OCI-LY7 (cell line): ENCODE results near the gene PPP1R7.

Source experiments
- EZH2phosphoT487 ChIP-seq: fragments of 200-600 bp; sonication (generic); IDR thresholded peaks from 2 replicates; pipeline ENCODE4 v1.6.1; 2018; ENCODE audit warnings: low read depth, borderline replicate concordance, mild to moderate bottlenecking, mixed run types, antibody characterized with exemption, low read length, moderate library complexity, mixed read lengths
- TF ChIP-seq, protein P1 (sequence below): fragments of 200-600 bp; sonication (generic); conservative IDR thresholded peaks from 2 replicates; pipeline ENCODE4 v1.5.1; 2014; ENCODE audit warnings: mild to moderate bottlenecking, antibody characterized with exemption, low read length, moderate library complexity, mixed read lengths

DNA sequence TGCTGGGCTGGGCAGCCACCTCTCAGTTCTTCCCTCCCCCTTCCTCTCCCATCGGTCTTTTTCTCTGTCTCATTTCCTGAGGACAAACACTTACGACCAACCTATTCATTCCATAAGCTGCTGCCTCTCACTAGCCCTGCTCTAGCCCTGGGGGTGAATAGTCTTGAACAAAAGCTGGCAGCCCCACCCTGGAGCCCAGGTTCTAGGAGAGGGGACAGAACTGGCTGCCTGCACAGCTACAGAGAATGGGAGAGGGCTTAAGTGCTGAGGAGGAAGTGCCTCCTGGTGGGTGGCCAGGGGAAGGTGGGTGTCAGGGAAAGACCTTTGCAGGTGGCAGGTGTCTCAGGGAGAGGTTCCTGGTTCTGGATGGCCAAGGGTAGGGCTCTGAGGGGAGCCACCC is 61.0 kb downstream of the PPP1R7 start:
- TF ChIP-seq, protein P1, sequence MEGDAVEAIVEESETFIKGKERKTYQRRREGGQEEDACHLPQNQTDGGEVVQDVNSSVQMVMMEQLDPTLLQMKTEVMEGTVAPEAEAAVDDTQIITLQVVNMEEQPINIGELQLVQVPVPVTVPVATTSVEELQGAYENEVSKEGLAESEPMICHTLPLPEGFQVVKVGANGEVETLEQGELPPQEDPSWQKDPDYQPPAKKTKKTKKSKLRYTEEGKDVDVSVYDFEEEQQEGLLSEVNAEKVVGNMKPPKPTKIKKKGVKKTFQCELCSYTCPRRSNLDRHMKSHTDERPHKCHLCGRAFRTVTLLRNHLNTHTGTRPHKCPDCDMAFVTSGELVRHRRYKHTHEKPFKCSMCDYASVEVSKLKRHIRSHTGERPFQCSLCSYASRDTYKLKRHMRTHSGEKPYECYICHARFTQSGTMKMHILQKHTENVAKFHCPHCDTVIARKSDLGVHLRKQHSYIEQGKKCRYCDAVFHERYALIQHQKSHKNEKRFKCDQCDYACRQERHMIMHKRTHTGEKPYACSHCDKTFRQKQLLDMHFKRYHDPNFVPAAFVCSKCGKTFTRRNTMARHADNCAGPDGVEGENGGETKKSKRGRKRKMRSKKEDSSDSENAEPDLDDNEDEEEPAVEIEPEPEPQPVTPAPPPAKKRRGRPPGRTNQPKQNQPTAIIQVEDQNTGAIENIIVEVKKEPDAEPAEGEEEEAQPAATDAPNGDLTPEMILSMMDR: no peak
- TF ChIP-seq EZH2phosphoT487: no peak
